ENCODE data around the gene LCK. TPM values are rescaled to one million over a fixed set of nuclear protein-coding genes. Genes with fewer than 3 reads are reported as not detected.

LCK gene
- total RNA-seq, 1 donor from 2014 or later: 0.54 TPM

Other genes starting within 250 kb of the LCK start
- gene KHDRBS1, start 237.4 kb upstream of the LCK start, total RNA-seq: 73.1 TPM
- gene TMEM39B, start 178.3 kb upstream of the LCK start, total RNA-seq: 7.1 TPM
- 81.4 TPM for gene KPNA6, start 143.2 kb upstream of the LCK start, total RNA-seq
- 24.5 TPM for gene TXLNA, start 71.6 kb upstream of the LCK start, total RNA-seq
- 10.2 TPM for gene CCDC28B, start 50.7 kb upstream of the LCK start, total RNA-seq
- gene IQCC, start 45.6 kb upstream of the LCK start, total RNA-seq: 0.78 TPM
- gene DCDC2B, start 42.2 kb upstream of the LCK start, total RNA-seq: not detected
- 12.3 TPM for gene TMEM234, start 28.9 kb upstream of the LCK start, total RNA-seq
- gene EIF3I, start 28.9 kb upstream of the LCK start, total RNA-seq: 91.5 TPM
- gene FAM167B, start 4.0 kb upstream of the LCK start, total RNA-seq: 5.4 TPM
- gene HDAC1, start 40.8 kb downstream of the LCK start, total RNA-seq: 29.9 TPM
- gene MARCKSL1, start 85.0 kb downstream of the LCK start, total RNA-seq: 12.0 TPM
- gene FAM229A, start 111.2 kb downstream of the LCK start, total RNA-seq: 3.2 TPM
- gene TSSK3, start 111.3 kb downstream of the LCK start, total RNA-seq: 2.6 TPM
- gene BSDC1, start 143.2 kb downstream of the LCK start, total RNA-seq: 41.3 TPM
- gene ZBTB8B, start 213.8 kb downstream of the LCK start, total RNA-seq: not detected